Activated CD4-positive, alpha-beta T cell treated with anti-CD3 and anti-CD28 coated beads, Interleukin-2, amount 50 U/mL, for 16 hours (primary cell): ENCODE data around the gene SEC61A1.

Experiments used
- DNase-seq: peaks from one replicate; pipeline ENCODE4 v3.0.0-alpha.2; 2020

SEC61A1 gene

DNA sequence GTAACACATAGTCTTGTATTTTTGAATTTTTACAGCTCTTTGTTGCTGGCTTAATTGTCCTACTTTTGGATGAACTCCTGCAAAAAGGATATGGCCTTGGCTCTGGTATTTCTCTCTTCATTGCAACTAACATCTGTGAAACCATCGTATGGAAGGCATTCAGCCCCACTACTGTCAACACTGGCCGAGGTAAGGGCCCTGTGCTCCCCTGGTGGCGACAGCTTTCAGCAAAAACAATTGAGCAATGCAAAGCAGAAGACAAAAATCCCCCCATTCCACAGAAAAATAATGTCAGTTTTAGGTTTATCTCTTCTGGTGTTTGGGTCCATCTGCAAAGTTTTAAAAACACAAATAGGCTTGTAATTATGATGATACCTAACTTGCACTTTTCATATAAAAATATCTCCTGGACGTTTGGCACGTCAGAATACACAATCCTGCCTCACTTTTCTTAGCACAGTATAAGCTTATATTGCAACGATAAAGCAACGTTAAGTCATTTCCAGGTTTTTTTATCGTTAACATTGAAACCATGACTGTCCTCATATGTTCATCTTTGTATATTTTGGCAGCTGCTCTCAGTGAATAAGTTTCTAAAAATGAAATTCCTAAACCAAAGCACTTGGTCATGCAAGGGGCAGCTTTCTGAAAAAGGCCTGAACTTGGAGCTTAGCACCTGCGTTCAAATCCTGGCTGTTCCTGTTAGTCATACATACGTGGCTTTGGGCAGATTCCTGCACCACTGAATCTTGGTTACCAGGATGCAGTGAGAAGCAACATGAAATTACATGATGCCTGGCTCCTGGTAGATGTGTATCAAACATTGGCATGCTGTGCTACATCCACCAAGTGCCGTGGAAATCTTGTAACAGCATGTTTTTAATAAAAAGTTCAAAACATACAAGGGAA, 8.5 kb downstream of the SEC61A1 start:
- no peak for DNase-seq

DNA sequence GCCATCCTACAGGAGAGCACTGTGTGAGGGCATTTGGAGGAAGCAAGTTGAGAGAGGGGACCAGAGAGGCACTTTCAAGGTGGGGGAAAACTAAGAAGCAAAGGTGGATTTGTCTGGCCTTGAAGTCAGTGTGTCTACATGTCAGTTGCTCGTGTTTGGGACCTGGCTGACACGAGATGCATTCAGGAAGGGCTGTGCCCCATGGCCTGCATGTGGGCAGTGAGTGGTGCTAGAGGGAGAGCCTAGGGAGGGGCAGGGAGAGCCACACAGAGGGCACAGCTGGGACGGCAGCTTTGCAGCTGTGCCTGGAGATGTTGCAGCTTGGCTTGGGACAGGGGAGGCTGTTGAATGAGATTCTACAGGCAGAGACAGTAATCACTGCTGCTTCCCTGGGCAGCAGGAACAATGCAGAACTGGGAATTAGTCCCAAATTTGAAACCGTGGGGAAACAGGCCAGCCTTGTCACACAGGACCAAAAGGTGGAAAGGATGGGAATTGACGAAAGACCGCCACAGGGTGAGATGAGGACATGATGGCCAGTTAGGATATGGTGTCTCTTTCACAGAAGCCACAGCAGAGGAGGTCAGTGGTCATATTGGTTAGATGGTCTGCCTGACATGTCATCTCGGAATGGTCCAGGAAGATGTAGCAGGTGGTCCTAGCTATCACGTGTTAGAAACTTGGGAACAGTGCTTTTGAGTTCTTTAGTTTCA, 10.0 kb downstream of the SEC61A1 start:
- DNase-seq = no peak

DNA sequence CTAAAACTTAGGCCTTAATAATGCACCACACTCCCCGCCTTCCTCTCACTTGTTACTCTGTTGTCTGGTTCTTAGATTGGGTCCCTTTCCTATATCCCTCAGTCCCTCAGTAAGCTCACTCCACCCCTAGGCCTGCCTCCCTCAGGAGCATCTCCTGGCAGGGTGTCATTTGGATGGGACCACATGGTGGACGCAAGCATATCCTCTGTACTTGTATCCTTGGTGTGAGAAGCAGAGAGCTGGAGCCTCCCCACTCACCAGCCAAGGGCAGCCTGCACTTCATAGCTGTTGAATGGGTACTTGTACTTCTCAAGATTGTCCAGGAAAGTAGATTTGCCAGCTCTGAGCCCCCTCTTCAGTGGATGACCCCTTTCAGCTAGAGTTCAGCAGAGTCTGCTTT, 11.6 kb downstream of the SEC61A1 start:
- no peak for DNase-seq

DNA sequence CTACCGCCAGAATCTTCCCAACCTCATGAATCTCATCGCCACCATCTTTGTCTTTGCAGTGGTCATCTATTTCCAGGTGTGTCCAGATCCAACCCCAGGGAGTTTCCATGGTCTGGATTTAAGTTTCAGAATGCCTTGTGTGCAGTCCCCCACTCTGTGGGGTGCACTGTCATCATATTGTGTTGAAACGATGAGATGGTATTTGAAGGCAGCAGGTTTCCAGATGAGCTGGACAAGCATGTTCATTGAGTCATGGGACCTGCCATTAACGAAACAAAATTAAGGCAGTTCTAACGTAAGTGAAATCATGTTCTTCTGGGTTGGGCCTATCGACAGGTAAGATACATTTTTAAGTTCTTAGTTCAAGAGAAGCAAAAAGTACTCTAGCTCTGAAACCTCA, 12.7 kb downstream of the SEC61A1 start:
- DNase-seq = no peak

DNA sequence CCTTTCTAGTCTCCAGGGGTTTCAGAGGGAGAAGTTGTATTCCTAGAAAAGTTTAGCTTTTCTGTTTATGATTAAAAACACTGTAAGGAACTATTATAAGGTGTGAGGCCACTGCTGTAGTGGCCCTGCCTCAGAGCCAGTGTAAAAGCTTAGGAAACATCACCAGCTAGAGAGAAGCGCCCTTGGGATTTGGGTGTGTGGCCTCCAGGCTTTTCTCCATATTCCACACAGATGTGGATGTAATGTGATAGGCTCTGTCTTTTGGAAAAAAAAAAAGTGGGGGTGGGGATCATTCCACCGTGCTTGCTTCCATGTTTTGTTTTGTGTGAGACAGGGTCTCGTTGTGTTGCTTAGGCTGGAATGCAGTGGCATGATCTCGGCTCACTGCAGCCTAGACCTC, 13.9 kb downstream of the SEC61A1 start:
- DNase-seq = no peak

DNA sequence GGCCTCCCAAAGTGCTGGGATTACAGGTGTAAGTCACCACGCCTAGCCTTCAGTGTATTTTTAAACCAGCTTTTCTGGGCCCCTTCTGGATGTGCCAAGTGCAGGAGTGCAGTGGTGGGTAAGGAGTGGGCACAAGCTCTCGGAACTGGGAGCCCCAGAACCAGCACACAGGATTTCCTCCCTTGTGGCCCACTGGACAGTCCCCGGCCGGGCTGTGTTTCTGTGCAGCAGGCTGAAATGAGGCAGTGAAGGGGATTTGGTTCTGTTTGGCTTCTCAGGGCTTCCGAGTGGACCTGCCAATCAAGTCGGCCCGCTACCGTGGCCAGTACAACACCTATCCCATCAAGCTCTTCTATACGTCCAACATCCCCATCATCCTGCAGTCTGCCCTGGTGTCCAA, 14.4 kb downstream of the SEC61A1 start:
- no peak for DNase-seq

DNA sequence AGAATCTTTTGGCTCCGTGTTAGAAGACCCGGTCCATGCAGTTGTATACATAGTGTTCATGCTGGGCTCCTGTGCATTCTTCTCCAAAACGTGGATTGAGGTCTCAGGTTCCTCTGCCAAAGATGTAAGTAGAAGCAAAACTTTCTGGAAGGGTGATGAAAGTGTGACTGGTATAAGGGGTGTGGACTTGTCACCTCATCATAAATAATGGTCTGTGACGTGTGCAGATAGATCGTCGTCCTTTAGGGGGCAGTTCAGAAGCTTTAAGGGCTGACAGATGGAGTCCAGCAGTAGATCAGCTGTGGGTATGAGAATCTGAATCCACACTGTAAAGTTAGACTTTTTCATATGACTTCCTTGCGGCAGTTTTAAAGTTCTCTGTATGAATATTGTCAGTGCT, 15.3 kb downstream of the SEC61A1 start:
- no peak for DNase-seq

DNA sequence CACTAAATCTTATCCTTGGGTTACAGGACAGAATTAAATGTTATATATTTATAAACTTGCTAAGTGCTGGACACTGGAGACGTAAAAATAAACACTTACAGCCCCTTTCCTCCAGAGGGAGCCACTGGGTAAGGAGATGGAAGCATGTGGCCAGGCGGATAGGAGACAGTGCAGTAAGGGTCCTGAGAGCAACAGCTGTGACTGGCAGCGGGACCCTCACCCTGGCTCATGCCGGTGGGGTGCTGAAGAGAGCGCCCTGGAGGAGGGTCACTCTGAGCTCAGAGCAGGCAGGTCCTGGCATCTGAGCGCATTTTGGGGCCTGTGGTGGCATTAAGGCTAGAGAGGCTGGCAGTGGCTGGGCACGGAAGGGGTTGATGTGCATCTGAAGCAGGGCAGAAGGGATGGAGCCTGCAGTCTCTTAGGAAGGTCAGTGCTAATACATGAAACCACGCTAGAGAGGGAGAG, 16.0 kb downstream of the SEC61A1 start:
- DNase-seq = peak; percentile 48

DNA sequence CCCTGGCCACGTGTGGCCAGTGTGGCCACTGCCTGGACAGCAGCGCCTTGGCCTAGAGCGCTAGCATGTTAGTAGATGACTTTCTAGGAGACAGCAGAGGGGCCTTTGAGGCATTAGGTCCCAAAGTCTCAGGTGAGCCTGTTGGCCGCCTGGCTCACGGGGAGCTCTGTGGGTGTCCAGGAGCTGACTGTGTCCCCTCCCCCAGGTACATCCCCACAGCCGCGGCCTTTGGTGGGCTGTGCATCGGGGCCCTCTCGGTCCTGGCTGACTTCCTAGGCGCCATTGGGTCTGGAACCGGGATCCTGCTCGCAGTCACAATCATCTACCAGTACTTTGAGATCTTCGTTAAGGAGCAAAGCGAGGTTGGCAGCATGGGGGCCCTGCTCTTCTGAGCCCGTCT, 17.0 kb downstream of the SEC61A1 start:
- DNase-seq = no peak

DNA sequence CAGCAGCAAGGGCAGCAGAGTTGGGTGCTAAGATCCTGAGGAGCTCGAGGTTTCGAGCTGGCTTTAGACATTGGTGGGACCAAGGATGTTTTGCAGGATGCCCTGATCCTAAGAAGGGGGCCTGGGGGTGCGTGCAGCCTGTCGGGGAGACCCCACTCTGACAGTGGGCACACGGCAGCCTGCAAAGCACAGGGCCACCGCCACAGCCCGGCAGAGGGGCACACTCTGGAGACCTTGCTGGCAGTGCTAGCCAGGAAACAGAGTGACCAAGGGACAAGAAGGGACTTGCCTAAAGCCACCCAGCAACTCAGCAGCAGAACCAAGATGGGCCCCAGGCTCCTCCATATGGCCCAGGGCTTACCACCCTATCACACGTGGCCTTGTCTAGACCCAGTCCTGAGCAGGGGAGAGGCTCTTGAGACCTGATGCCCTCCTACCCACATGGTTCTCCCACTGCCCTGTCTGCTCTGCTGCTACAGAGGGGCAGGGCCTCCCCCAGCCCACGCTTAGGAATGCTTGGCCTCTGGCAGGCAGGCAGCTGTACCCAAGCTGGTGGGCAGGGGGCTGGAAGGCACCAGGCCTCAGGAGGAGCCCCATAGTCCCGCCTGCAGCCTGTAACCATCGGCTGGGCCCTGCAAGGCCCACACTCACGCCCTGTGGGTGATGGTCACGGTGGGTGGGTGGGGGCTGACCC, 18.8 kb downstream of the SEC61A1 start:
- no peak for DNase-seq

DNA sequence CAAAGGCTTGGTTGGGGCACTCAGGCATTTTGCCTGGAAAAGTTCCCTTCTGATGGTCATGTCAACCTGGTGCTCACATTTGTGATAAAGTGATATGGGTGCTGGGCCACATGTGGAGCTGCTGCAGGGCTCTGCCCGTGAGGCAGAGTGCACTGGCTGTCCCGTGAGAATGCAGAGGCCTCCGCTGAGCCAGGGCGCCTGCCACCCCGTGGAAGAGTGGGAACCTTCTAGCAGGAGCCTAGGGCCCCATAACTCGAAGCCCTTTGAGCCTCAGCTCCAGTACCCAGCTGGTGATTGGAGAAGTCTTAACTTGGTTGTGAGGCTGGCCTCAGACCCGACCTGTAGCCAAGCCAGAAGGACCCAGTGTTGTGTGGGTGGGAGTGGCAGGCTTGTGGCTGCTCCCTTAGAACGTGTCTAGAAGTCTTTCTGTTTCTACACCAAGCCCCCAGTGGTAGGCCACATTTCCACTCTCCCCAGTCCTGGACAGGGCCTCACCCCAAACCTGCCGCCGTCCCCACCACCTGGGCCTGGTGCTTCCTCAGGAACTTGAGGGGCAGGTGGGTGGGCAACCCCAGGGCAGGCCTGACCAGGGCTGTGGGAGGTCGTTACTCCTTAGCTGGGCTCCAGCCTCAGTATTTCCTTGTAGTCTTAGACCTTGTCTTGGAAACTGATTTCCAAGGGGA, 19.7 kb downstream of the SEC61A1 start:
- no peak for DNase-seq

DNA sequence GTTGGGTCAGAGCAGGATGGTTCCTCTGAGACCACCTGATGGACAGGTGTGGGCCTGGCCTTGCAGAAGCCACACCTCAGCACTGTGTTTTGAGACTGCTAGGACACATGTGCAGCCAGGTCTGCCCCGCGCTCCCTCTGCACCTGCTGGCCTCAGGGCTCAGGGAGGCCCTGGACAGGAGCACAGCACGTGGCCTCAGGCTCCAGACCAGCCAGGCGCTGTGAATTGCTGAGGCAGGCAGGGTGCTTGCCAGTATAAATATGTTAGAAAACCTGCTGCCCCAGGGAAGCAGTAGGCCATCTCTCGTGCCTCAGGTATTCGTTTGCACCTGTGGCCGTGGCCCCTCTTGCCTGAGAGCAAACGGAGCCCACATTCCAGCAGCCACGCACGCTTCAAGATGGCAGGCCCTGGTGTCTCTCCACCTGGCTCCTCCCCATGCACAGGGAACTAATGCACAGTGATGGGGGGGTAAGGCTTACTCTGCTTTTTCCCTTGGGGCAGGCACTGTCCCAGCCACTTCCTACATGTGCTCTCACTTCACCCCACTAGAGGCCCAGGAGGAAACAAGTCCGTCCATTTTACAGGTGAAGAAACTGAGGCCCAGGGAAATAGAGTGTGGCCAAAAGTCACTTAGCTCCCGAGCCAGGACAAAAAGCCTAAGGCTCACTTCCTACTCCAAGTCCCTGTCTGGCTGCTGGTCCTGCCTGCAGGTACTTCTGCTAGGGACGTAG, 20.4 kb downstream of the SEC61A1 start:
- no peak for DNase-seq

DNA sequence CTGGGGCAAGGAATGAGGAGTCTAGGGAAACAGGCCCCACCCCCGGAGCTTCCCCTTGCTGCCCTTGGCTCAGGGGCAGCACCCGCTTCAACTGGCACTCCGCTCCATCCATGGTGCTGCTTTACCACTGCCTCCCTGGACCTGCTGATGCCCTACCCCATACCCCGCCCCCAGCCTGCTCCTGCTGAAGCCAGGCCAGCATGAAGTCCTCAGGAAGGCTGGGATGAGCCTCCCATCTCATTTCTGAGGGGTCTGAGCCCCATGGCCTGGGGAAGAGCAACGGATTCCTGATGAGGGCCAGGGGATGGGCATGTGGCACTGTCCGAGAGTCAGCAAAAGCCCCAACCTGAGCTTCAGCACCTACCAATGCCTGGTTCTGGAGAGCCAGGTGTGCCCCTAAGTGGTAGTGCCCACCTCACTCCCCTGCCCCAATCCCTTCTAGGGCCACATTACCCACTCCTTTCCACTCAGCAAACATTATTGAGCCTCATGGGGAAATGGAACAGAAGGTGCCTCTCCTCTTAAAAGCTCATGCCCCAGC, 21.0 kb downstream of the SEC61A1 start:
- DNase-seq = no peak

DNA sequence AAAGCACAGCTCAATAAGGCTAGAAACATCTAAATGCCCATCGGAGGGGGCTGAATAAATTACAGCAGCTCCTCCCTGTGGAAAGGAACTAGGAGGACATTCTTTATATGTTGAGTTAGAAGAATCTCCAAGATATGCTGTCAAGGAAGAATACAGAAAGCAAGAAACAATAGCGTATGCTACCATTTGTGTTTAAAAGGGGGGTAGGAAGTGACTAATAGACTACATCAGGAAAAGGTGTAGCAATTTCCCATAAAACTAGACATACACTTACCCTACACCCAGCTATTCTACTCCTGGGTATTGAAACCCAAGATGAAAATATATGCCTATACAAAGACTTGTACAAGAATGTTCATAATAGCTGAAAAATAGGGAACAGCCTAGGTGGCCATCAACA, 21.6 kb downstream of the SEC61A1 start:
- DNase-seq = no peak

DNA sequence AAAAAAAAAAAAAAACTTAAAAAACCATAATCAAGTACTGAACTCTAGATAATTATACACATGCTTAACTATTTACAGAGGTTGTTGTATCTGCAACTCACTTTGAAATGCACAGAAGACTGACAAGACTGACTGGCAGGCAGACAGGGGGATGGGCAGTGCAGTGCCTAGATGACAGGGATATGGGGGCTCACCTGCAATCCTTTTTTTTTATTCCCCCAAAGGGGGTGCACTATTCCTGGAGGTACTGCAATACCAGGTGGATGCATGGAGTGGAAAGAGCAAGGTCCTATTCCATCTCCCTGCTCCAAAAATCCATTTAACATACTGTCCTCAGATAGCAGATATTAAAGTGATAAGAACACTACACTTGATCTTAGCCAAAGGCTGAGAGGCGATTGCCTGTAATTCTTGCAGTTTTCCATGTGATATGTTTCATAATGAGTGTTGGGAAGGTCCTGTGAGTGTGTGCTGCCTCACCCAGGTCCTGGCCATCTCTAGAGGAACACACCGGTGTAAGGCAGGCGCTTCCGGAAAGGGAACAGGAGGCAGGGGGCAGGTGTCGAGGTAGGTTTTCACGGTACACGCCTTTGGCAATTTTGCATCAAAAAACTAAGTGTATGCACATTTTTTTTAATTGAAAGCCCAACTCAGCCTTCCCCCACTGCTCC, 22.7 kb downstream of the SEC61A1 start:
- DNase-seq = no peak

DNA sequence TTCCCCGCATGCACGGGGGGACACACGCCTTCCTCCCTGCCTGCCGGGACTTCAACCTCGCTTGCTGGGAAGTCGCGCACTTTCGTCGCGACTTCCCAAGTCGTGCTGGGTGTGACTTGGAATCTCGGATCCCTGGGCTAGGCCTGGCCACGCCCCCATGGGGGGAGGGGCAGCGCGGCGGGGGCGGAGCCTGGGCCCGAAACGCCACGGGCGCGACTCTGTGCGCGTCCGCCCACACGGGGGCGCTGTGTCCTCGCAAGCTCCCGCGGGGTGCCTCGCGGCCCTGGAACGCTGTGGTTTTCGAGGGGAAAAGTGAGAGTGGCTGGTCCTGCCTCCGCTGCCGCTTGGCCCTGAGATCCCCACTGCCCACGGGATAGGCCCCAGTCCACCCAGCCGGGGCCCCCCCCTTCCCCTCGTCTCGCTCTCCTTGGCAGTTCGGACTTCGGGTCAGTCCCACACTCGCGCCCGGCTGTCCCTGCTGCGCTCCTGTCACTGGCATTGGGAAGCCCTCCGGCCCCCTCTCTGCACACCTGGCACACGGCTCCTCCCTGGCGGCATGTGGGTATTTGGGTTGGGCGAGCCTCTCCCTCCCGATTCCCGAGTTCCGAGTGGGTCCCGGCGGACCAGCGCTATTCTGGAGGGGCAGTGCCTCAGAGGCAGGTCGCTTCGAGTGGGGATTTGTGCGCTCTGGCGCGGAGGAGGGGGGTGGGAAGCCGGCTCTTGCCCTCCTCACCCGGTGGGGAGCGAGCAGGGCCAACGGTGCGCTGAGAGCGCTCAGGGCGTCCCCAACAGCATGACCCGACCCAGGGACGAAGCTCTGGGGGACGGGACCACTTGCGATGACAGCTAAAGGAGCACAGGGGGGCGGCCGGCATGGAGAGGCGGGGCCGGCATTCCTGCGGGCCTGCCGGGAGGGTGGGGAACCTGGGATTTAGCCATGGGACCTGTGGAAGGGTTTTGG, 23.6 kb downstream of the SEC61A1 start:
- peak; percentile 83 for DNase-seq

DNA sequence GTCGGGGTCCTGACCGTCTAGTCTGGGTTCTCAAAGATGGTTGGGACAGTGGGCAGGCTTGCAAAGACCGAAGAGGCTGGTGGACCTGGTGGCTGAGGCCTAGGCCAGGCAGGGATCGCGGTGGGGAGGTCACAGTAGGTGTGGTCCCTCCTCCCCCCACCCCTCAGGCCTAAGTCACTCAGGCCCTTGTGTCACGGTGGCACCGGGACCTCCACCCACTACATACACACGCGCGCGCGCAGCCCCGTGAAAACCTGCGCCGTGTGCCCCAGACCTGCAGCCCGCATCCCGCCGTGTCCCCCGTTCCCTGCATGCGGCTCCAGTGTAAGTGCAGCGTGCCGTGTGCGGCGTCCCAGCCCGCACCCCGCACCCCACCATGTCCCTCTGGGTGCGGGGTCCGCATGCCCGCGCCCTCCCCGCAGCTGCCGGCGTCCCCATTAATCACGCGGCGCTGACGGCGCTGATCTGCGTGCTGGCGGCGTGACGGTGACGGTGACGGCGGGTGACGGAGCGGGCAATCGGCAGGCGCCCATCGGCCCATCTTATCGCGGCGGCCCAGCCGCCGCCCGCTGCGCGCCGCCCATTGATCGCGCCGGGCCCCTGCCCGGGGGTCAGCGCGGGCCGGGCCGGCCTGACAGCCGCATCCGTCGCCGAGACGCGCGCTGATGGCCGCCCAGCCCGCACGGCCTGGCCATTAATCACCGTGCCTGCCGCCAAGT, 24.4 kb downstream of the SEC61A1 start:
- no peak for DNase-seq

DNA sequence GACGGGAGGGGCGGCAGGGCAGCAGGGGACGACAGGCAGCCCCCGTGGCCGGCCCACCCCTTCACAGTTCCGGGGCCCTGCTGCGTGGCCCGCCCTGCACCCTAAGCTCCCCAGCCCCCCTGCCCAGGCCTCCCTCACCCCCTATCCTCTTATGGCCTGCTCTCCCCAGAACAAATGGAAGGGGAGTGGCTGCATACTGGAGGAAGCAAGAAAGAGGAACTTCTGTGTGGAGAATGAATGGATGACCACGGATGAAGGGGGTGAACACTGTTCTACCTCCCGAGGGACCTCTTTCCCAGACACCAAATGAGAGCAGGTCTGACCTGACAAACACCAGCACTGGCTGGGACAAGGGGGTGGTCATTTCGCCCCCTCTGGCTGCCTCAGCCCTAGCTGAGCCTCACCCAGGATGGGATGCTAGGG, 25.0 kb downstream of the SEC61A1 start:
- no peak for DNase-seq

DNA sequence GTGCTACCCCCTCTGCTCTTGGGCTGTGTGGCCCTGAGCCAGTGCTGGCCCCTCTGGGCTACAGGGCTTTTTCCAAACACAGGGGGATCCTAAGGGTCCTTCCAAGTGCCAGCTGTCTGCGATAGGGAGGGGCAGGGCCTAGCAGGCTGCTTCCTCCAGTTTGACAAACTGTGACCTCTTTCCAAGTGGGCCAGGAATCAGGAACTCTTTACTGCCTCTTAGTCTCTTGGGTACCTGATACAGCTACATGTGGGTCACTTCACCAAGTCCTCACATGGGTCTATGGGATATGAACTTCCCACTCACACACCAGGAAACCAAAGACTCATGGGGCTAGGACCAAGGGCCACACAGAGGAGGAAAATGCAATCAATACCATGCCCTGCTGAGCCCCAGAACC, 25.4 kb downstream of the SEC61A1 start:
- no peak for DNase-seq
